ENCODE data around the gene EPAS1.

The EPAS1 gene

DNA sequence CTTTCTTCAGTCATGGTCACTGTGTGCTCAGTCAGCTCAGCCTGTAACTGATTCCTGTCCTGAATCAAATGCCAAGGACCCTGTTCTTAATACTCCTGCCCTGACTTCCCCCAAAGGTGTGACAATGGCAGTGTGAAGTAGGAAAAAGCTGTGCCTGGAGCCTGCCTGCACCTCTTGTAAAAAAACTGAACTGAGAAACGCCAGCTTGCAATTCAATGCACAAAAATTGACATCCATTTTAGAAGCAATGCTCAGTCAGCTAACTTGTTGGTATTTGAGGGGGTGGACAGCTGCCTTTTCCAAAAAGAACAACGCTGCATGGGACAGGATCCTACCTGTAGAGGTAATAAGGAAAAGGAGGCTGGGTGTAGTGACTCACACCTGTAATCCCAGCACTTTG is 115.9 kb downstream of the EPAS1 start:
- Mint-ChIP-seq H3K36me3 (no peaks in the 10 kb centered on the region), H3K27me3 (peaks cover 13% of the 10 kb centered on the region), H3K27ac (no peak overlapping the region), H3K4me3 (no peak overlapping the region), H3K9me3 (peaks cover 7% of the 10 kb centered on the region), H3K4me1 (no peaks in the 10 kb centered on the region)
- CTCF ChIA-PET = interaction anchor here (1.7 to 2.1 kb wide), 2 partner anchors 47 kb away, joined by 3 to 4 read pairs; no protein-coding TSS in a partner anchor
- DNase-seq = no peak

DNA sequence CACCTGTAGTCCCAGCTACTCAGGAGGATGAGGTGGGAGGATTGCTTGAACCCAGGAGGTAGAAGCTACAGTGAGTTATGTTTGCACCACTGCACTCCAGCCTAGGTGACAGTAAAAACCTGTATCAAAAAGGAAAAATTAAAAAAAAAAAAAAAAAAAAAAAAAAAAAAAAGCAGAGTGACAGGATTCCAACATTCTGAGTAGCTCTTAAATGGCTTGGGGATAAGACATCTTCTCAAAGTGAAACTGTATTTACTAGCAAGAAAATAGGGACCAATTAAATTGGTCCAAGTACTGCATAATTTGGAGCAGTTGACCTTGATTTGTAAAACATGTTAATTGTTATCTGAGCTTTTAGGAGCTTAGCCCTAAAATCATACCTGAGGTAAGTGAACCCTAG is 116.4 kb downstream of the EPAS1 start:
- no peak for DNase-seq
- Mint-ChIP-seq H3K36me3 (no peaks in the 10 kb centered on the region), H3K4me3 (no peak overlapping the region), H3K27ac (no peak overlapping the region), H3K9me3 (peaks cover 11% of the 10 kb centered on the region), H3K27me3 (peaks cover 13% of the 10 kb centered on the region), H3K4me1 (no peaks in the 10 kb centered on the region)
- CTCF ChIA-PET = interaction anchor here (0.7 to 2.1 kb wide), 3 partner anchors 27 to 47 kb away, joined by 3 to 4 read pairs (median 3); no protein-coding TSS in a partner anchor

DNA sequence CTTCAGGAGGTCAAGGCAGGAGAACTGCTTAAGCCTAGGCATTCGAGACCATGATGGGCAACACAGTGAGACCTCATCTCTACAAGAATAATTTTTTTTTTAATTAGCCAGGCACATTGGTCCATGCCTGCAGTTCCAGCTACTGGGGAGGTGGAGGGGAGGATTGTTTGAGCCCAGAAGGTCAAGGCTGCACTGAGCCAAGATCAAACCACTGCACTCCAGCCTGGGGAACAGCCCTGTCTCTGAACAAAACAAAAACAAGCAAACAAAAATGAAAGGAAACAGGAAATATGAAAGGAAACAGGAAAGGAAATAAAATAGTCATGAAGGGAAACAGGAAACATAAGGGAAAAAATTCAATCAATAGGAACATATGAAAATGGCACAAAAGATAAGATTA is 117.5 kb downstream of the EPAS1 start:
- H3K4me1 Mint-ChIP-seq = no peaks in the 10 kb centered on the region
- H3K4me3 Mint-ChIP-seq = no peak overlapping the region
- no peak for DNase-seq
- CTCF ChIA-PET = interaction anchor here (1.7 kb wide), 1 partner anchor 49 kb away, joined by 3 read pairs; no protein-coding TSS in a partner anchor
- no peaks in the 10 kb centered on the region for H3K36me3 Mint-ChIP-seq
- H3K9me3 Mint-ChIP-seq = peaks cover 11% of the 10 kb centered on the region
- H3K27ac Mint-ChIP-seq = no peak overlapping the region
- peaks cover 13% of the 10 kb centered on the region for H3K27me3 Mint-ChIP-seq

DNA sequence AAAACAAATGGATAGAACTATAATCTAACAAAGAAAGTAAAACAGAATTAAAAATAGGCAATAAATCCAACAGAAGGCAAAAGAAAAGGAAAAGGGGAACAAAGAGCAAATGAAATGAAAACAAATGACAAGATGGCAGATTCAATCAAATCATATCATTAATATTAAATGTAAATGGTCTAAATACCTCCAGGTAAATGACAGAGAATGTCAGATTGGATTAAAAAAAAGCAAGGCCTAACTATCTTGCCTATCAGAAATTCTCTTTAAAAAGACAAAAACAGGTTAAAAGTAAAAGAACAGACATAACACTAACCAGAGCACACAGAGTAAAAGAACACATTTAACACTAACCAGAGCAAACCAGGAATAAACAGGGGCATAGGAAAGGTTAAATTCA is 119.1 kb downstream of the EPAS1 start:
- DNase-seq = no peak
- H3K27me3 Mint-ChIP-seq = peaks cover 16% of the 10 kb centered on the region
- peaks cover 11% of the 10 kb centered on the region for H3K9me3 Mint-ChIP-seq
- H3K4me1 Mint-ChIP-seq = no peaks in the 10 kb centered on the region
- no peaks in the 10 kb centered on the region for H3K36me3 Mint-ChIP-seq
- no peak overlapping the region for H3K27ac Mint-ChIP-seq
- no peak overlapping the region for H3K4me3 Mint-ChIP-seq
- CTCF ChIA-PET = no interaction called here

DNA sequence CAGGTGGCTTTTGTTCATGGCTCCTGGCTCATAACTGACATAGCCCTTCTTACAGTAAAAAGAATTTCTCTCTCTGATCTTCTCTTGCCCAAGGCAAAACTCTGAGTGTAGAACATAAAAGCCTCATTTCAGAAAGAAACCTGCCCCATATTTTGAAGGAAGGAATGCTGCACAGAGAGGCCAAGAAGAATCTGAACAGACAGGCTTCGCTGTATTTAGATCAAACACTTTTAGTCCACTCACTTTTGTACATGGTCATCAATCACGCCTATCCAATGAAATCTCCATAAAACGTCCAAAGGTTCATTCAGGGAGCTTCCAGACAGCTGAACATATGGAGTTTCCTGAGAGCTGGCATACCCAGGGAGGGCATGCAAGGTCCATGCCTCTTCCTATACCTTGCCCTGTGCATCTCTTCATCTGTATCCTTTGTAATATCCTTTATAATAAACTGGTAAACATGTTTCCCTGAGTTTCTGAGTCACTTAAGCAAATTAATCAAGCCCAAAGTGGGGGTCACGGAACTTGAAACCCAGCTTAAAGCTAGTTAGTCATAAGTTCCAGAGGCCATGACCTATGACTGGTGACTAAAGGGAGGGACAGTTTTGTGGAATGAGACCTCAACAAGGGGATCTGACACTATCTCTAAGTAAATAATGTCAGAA is 119.7 kb downstream of the EPAS1 start:
- no peak overlapping the region for H3K4me3 Mint-ChIP-seq

DNA sequence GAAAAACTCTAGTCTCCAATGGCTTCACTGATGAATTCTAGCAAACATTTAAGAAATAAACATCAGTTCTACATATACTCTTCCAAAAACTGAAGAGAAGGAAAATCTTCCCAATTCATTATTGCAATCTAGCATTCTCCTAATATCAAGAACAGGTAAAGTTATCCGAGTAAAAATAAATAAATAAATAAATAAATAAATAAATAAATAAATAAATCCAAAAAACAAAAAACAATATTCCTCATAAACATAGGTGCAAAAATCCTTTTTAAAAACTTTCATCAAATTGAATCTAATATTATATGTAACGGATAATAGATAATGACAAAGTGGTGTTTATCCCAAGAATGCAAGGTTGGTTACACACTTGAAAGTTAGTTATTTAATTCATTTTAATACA is 123.7 kb downstream of the EPAS1 start:
- Mint-ChIP-seq H3K27ac (no peak overlapping the region), H3K4me3 (no peak overlapping the region), H3K4me1 (no peaks in the 10 kb centered on the region), H3K36me3 (no peaks in the 10 kb centered on the region), H3K27me3 (peaks cover 8% of the 10 kb centered on the region), H3K9me3 (peaks cover 11% of the 10 kb centered on the region)
- DNase-seq = no peak
- CTCF ChIA-PET = no interaction called here

More for the DNA sequence above, 119.7 kb downstream of the EPAS1 start:
- H3K36me3 Mint-ChIP-seq = no peaks in the 10 kb centered on the region
- no peak overlapping the region for H3K27ac Mint-ChIP-seq
- H3K9me3 Mint-ChIP-seq = peaks cover 11% of the 10 kb centered on the region
- DNase-seq = no peak
- H3K27me3 Mint-ChIP-seq = peaks cover 16% of the 10 kb centered on the region
- H3K4me1 Mint-ChIP-seq = no peaks in the 10 kb centered on the region
- CTCF ChIA-PET = interaction anchor here (0.6 kb wide), 1 partner anchor 44 kb away, joined by 3 read pairs; no protein-coding TSS in a partner anchor

DNA sequence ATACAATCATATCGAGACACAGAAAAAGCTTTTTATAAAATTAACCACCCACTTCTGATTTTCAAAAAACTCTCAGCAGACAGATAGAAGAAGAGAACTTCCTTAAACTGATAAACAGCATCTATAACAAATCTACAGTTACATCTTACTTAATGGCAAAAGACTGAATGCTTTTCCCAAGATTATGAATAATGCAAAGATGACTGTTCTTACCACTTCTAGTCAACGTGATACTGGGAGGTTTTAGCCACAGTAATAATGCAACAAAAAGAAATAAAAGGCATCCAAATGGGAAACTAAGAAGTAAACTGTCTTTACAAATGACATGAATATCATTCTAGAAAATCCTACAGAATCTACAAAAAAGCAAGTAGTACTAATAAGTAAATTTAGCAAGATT is 124.2 kb downstream of the EPAS1 start:
- Mint-ChIP-seq H3K27ac (no peak overlapping the region), H3K9me3 (peaks cover 11% of the 10 kb centered on the region), H3K27me3 (peaks cover 8% of the 10 kb centered on the region), H3K4me1 (no peaks in the 10 kb centered on the region), H3K4me3 (no peak overlapping the region), H3K36me3 (no peaks in the 10 kb centered on the region)
- DNase-seq = no peak
- CTCF ChIA-PET = no interaction called here

DNA sequence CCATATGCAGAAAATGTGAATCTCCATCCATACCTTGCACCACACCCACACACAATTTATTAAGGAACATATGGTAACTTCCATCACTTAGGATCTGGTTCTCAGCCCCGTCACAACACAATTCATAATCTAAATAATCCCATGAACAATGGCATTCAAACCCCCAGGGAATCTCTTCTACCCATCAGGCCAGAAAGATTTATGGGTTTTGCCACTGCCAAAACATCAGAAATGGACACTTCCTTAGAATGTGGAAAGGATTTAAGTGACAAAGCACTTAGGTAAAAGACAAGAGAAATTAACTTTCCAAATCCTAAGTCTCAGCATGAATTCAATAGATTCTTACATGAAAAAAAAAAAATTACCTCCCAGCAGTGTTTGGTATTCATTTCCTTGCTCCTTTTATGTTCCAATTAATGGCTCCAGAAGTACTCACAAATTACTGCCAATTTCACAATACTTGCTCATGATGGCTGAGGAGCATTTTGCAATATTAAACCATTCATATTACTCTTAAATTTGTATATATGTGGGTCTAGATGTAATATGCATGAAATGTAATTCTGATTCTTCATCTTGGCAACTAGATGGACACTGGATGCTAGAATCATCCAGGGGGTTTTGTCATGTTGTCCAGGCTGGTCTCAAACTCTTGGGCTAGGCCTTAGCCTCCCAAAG is 125.6 kb downstream of the EPAS1 start:
- Mint-ChIP-seq H3K9me3 (peaks cover 6% of the 10 kb centered on the region), H3K27me3 (peaks cover 3% of the 10 kb centered on the region), H3K27ac (no peak overlapping the region), H3K36me3 (no peaks in the 10 kb centered on the region), H3K4me3 (no peak overlapping the region), H3K4me1 (no peaks in the 10 kb centered on the region)
- DNase-seq = no peak
- CTCF ChIA-PET = interaction anchor here (0.7 kb wide), 1 partner anchor 207 kb away, joined by 3 read pairs; no protein-coding TSS in a partner anchor

DNA sequence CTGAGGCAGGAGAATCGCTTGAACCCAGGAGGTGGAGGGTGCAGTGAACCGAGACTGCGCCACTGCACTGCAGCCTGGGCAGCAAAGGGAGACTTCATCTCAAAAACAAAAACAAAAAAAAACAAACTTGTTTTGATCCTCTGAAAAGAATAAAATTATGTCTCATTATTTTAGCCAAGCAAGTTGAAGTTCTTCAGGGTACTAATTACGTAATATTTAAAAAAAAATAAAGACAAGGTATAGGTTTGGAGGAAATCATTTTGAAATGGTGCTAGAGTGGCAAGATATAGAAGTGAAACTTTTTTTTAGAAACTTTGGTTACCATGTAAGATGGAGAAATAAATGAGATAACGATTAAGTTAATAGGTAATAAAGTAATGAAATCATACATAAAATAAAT is 127.7 kb downstream of the EPAS1 start:
- Mint-ChIP-seq H3K4me1 (no peaks in the 10 kb centered on the region), H3K27ac (no peak overlapping the region), H3K4me3 (no peak overlapping the region), H3K9me3 (no peaks in the 10 kb centered on the region), H3K27me3 (peaks cover 3% of the 10 kb centered on the region), H3K36me3 (no peaks in the 10 kb centered on the region)
- CTCF ChIA-PET = no interaction called here
- DNase-seq = no peak

DNA sequence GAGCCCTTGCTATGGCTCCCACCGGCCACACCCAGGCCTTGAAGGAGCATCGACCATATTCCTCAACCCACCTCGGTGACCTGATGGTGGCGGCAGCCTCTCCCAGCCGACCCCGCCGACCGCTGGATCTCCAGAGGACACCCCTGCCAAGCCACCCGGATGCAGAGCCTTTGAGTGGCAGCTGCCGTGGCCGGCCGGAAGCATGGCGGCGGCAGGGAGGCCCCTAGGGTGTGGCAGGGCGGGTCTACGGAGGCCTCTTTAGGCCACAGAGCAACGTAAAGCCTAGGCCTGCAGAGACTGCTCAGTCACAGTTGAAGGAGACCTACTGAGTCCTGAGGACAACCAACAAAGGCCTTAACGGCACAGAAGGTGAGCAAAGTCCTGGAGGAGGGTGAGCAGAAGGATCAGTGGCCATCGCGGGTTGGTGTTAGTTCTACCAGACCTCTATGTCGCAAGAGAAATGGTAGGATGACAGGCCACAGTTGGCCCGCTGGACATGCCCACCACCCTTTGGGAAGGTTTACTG is 131.8 kb downstream of the EPAS1 start:
- no peak overlapping the region for H3K27ac Mint-ChIP-seq
- peaks cover 9% of the 10 kb centered on the region for H3K4me1 Mint-ChIP-seq
- no peaks in the 10 kb centered on the region for H3K9me3 Mint-ChIP-seq
- H3K27me3 Mint-ChIP-seq = no peaks in the 10 kb centered on the region
- H3K4me3 Mint-ChIP-seq = no peak overlapping the region
- DNase-seq = no peak
- no peaks in the 10 kb centered on the region for H3K36me3 Mint-ChIP-seq
- CTCF ChIA-PET = no interaction called here

DNA sequence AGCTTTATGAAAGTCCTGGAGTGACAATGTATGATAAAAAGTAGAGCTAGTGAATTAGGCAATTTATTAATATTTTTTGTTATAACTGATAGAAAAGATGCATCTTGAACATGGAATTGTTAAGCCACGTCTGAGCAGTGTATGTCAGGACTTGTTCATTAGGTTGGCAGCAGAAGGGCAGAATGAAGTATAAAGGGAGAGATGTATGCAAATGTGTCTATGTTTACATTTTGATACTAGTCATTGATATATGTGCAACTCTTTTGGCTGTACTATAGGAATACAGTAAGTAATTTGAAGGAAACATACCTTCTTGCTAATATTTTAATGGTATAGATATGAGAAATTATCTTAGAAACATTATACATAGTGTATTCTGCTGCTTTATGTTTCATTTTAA is 133.2 kb downstream of the EPAS1 start:
- no peak overlapping the region for H3K27ac Mint-ChIP-seq
- DNase-seq = no peak
- H3K9me3 Mint-ChIP-seq = no peaks in the 10 kb centered on the region
- CTCF ChIA-PET = interaction anchor here (0.6 kb wide), 1 partner anchor 407 kb away, joined by 3 read pairs; no protein-coding TSS in a partner anchor
- H3K4me3 Mint-ChIP-seq = no peak overlapping the region
- no peaks in the 10 kb centered on the region for H3K27me3 Mint-ChIP-seq
- peaks cover 9% of the 10 kb centered on the region for H3K4me1 Mint-ChIP-seq
- no peaks in the 10 kb centered on the region for H3K36me3 Mint-ChIP-seq

DNA sequence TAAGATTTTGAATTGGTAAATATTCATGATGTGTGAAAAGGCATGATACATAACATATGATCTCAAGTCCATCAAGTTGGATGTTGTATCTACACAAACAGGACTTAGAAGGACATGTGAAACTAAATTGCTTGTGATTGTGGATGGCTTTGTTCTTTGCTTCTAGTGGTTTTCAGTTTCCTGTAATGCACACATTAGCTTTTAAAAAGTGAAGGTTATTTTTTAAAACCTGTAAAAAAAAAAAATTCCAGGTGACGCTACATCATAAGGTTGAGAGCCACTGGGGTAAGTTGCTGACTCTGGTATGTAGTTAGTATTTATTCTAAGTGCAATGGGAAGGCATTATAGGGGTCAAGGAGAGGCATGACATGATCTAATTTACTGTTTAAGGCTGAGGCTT is 133.8 kb downstream of the EPAS1 start:
- no peaks in the 10 kb centered on the region for H3K9me3 Mint-ChIP-seq
- H3K27ac Mint-ChIP-seq = no peak overlapping the region
- no peak for DNase-seq
- H3K4me3 Mint-ChIP-seq = no peak overlapping the region
- peaks cover 9% of the 10 kb centered on the region for H3K4me1 Mint-ChIP-seq
- H3K27me3 Mint-ChIP-seq = no peaks in the 10 kb centered on the region
- CTCF ChIA-PET = no interaction called here
- H3K36me3 Mint-ChIP-seq = no peaks in the 10 kb centered on the region

DNA sequence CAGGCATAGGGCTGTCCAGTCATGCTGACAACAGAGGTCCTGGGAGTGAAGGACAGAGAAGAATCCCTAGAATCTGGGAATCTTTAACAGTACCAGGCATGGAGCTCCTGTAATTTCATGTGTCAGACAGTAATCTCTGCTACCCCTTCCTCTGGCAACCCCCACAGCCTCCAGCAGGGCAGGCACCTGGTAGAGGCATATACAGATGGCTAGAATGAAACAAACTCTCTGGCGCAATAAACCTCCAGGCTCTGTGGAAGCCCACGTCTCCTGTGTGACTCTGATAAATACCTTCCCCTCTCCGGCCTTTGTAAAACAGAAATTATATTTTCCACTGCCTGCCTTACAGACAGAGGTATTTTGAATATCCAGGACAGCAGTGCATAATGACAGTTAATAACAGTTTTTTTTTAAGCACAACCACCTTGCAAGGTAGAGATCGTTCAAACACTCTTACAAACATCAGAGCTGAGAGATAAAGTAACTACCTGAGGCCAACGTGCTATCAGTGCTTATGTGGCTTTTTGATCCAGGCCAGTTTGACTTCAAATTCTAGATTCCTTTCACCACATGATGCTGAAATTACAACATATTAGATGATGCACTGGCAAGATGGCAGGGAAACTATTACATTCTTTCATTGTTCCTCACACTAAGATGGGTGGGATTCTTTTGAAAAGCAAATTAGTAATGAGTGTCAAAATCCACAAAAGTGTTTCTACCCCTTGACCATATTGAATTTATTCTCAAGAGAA is 134.5 kb downstream of the EPAS1 start:
- Mint-ChIP-seq H3K36me3 (no peaks in the 10 kb centered on the region), H3K4me1 (peaks cover 9% of the 10 kb centered on the region), H3K4me3 (no peak overlapping the region), H3K9me3 (no peaks in the 10 kb centered on the region), H3K27me3 (no peaks in the 10 kb centered on the region), H3K27ac (no peak overlapping the region)
- CTCF ChIA-PET = no interaction called here
- no peak for DNase-seq

DNA sequence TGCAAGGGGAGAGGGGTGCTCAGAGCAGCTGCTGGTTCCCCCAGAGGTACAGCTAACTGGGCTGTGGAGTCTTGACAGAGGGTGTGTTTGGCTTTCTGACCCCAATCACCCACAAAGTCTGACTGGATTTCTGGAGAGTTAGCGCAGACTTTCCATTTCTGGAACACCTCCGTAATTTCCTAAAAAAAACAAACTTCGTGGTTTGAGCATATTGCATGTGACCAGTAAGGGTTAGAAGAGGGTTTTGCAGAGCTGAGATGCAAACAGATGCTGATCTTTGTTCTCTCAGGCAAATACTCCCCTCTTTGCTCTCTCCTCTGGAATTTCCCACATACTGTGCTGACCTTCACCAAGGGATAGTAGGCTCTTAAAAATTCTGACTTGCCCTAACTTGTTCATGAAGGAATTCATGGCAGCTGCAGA is 137.7 kb downstream of the EPAS1 start:
- Mint-ChIP-seq H3K27ac (no peak overlapping the region), H3K4me3 (no peak overlapping the region), H3K27me3 (peaks cover 2% of the 10 kb centered on the region), H3K9me3 (no peaks in the 10 kb centered on the region), H3K36me3 (no peaks in the 10 kb centered on the region), H3K4me1 (peaks cover 24% of the 10 kb centered on the region)
- CTCF ChIA-PET = no interaction called here
- DNase-seq = no peak

All from activated naive CD4-positive, alpha-beta T cell treated with anti-CD3 and anti-CD28 coated beads, Interleukin-2, amount 10 ng/mL, durations not matched to agents 7 days and 5 days (primary cell).